ENCODE measurements around the gene GJC1.

GRCh38 chr17:44752953-44753861 lies 76.9 kb downstream of the GJC1 start:
- TF ChIP-seq CTCF (conservative IDR thresholded peaks at IDR 0.05 in 1 of 2, IDR thresholded peaks at IDR 0.05 in 1 of 2; ENCODE audit: low read depth in 1 of 2, low read length in 2 of 2) (no peak), EZH2 (IDR thresholded peaks at IDR 0.05; ENCODE audit: low read length, missing control alignments) (no peak)
